WERI-Rb-1 (cell line): Measurements from ENCODE around the gene RMND1.

Experiments used
- DNase-seq: peaks from one replicate; pipeline ENCODE4 v3.0.0-alpha.2; 2020
- H3K27ac ChIP-seq: fragments of 250-450 bp; sonication (Bioruptor Pico); 2 replicates; pipeline ENCODE4 v1.5.1; 2020; ENCODE audit warnings: mild to moderate bottlenecking, moderate library complexity
- H3K27me3 ChIP-seq: fragments of 250-450 bp; sonication (Bioruptor Pico); 2 replicates; pipeline ENCODE4 v1.5.1; 2021; ENCODE audit warnings: mild to moderate bottlenecking, low read depth, moderate library complexity; ENCODE audit not compliant: insufficient read depth, severe bottlenecking
- H3K36me3 ChIP-seq: fragments of 250-450 bp; sonication (Bioruptor Pico); 2 replicates; pipeline ENCODE4 v1.5.1; 2020; ENCODE audit warnings: mild to moderate bottlenecking, moderate library complexity
- H3K4me3 ChIP-seq: 2 replicates; pipeline ENCODE4 v1.5.1; 2011; ENCODE audit warnings: low read depth, mild to moderate bottlenecking, control low read depth, low read length
- H3K9me3 ChIP-seq: fragments of 250-450 bp; sonication (Bioruptor Pico); 2 replicates; pipeline ENCODE4 v1.5.1; 2021; ENCODE audit warnings: mild to moderate bottlenecking, moderate library complexity; ENCODE audit not compliant: severe bottlenecking
- CTCF ChIP-seq: IDR thresholded peaks from 2 replicates; pipeline ENCODE4 v1.5.1; 2011; ENCODE audit warnings: low read depth, mild to moderate bottlenecking, control low read depth, inconsistent platforms, low read length

RMND1 gene

GRCh38 chr6:151447237-151447636 is 4.7 kb downstream of the RMND1 start:
- TF ChIP-seq CTCF: no peak
- Histone ChIP-seq H3K27ac (no peak overlapping the region), H3K4me3 (no peak overlapping the region), H3K27me3 (no peaks in the 10 kb centered on the region), H3K36me3 (peaks cover 25% of the 10 kb centered on the region), H3K9me3 (no peaks in the 10 kb centered on the region)
- DNase-seq: no peak

- no peak for TF ChIP-seq CTCF
- Histone ChIP-seq H3K27me3 (no peaks in the 10 kb centered on the region), H3K27ac (no peak overlapping the region), H3K4me3 (no peak overlapping the region), H3K9me3 (no peaks in the 10 kb centered on the region), H3K36me3 (peaks cover 31% of the 10 kb centered on the region)
- no peak for DNase-seq
Measured at GRCh38 chr6:151445482-151445881, 6.4 kb downstream of the RMND1 start.

DNA sequence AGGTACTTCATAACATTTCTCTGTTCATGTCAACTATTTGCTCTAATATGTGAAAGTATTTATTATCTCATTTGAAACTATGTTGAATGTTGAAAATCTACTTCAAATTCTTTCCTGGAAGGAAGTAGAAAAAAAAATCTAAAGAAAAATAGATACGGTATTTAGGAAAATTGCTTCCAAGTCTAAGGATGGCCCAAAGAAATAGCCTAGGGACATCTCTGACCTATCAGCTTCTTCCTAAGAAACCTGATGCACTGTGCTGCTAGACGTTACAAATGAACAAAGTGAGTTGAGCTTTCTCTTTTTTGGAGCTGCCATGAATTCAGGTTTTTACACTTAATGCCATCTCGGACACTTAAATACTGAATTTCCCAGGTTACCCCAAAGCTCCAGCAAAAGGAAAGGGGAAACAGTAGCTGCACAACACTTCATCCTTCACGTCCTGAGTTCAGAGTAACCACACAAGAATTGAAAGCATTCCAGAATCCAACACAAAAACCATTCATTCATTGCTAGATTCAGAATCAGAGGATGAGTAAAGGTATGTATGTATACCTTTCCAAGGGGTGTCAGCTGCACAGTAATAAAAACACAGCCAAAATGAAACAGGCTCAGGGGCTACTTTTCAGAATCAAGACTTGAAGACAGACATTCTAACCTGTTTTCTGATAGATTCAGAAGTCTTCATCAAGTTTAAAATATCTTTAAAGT is 7.9 kb downstream of the RMND1 start:
- DNase-seq: no peak
- H3K9me3 ChIP-seq: no peaks in the 10 kb centered on the region
- peaks cover 31% of the 10 kb centered on the region for H3K36me3 ChIP-seq
- TF ChIP-seq CTCF: no peak
- H3K4me3 ChIP-seq: no peak overlapping the region
- H3K27ac ChIP-seq: no peak overlapping the region
- no peaks in the 10 kb centered on the region for H3K27me3 ChIP-seq

- Histone ChIP-seq H3K4me3 (no peak overlapping the region), H3K36me3 (peaks cover 31% of the 10 kb centered on the region), H3K27me3 (no peaks in the 10 kb centered on the region), H3K27ac (no peak overlapping the region), H3K9me3 (no peaks in the 10 kb centered on the region)
- no peak for TF ChIP-seq CTCF
- DNase-seq: no peak
Measured at GRCh38 chr6:151443454-151443853, 8.5 kb downstream of the RMND1 start.

GRCh38 chr6:151442371-151442770 is 9.6 kb downstream of the RMND1 start:
- Histone ChIP-seq H3K27me3 (no peaks in the 10 kb centered on the region), H3K36me3 (peaks cover 31% of the 10 kb centered on the region), H3K27ac (no peak overlapping the region), H3K4me3 (no peak overlapping the region), H3K9me3 (no peaks in the 10 kb centered on the region)
- no peak for DNase-seq
- no peak for TF ChIP-seq CTCF
